ENCODE data around the gene NOS2. TPM values are rescaled to one million over a fixed set of nuclear protein-coding genes. Genes with fewer than 3 reads are reported as not detected.
A peak's percentile ranks its signal among the peaks of the same experiment; 100 is the strongest.

The NOS2 gene
- total and polyA plus RNA-seq, 5 donors, result 0.02 to 0.09 (median 0.08) TPM; not detected in 2

DNA sequence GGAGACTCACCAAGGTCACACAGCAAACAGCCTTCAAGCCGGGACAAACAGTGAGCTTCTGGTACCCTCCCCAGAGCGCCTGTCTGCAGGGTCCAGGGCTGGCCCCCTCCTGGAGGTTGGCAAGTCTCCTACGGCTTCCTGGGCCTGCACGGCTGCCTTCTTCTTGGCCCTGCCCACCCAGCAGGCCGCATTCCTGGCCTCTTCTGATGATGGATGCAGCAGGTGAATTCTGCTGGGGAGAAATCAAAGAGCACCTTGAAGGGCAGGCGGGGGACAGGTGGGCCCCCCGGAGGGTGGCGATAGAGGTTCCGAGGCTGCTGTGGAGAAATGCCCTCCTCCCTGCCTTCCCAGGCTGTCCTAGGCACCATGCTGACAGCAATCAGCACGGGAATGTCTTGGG lies 3.8 kb upstream of the NOS2 start:
- Histone ChIP-seq H3K4me1 (ENCODE audit: control insufficient read depth, insufficient read depth, low read length) (peaks cover 2% of the 10 kb centered on the region), H3K27me3 (ENCODE audit: control insufficient read depth, insufficient read depth) (no peaks in the 10 kb centered on the region), H3K4me3 (ENCODE audit: low read length) (no peak overlapping the region), H3K27ac (ENCODE audit: low read length) (no peak overlapping the region), H3K9me3 (ENCODE audit: control insufficient read depth, low read length) (no peaks in the 10 kb centered on the region)
- no peak for DNase-seq
- WGBS, result 74% methylated on average over 10 of the region's 10 CpGs
- no peak for ATAC-seq
- intact Hi-C loops (cut with DNase I), result loop anchor here in 2 of 4 donors (5.0 to 10.0 kb wide), 2 partner anchors 448 to 451 kb away; no protein-coding TSS in a partner anchor

GRCh38 chr17:27802962-27803680 lies 2.8 kb upstream of the NOS2 start:
- no peak overlapping the region for H3K4me3 ChIP-seq (ENCODE audit: low read length)
- H3K4me1 ChIP-seq (ENCODE audit: control insufficient read depth, insufficient read depth, low read length), result peaks cover 2% of the 10 kb centered on the region
- ATAC-seq, result no peak
- 73% methylated on average over 7 of the region's 7 CpGs for WGBS
- H3K27ac ChIP-seq (ENCODE audit: low read length), result no peak overlapping the region
- H3K9me3 ChIP-seq (ENCODE audit: control insufficient read depth, low read length), result no peaks in the 10 kb centered on the region
- intact Hi-C loops (cut with DNase I), result loop anchor here in 2 of 4 donors (5.0 to 10.0 kb wide), 2 partner anchors 449 to 452 kb away; no protein-coding TSS in a partner anchor
- no peak for DNase-seq
- no peaks in the 10 kb centered on the region for H3K27me3 ChIP-seq (ENCODE audit: control insufficient read depth, insufficient read depth)

DNA sequence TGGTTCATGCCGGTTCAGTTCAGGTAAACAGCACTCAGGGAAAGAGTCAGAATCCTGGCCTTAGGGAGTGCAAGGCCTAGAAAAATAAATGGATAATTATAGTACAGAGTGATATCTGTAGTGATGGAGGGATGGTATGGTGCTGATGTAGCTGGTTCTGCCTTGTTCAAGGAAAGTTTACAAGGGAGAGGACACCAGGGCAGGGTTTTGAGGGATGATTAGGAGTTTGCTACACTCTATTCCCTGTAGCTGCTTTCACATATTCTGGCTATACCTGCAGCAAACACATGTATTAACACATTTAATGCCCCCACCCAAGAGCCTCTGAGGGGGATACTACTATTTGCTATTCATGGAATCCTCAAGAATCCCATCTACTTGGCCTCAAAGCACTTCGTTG lies 1.7 kb upstream of the NOS2 start:
- DNase-seq, result no peak
- WGBS, result 91% methylated on average over 2 of the region's 2 CpGs
- intact Hi-C loops (cut with DNase I), result loop anchor here in 2 of 4 donors (5.0 to 10.0 kb wide), 2 partner anchors 450 to 453 kb away; no protein-coding TSS in a partner anchor
- Histone ChIP-seq H3K4me1 (ENCODE audit: control insufficient read depth, insufficient read depth, low read length) (no peaks in the 10 kb centered on the region), H3K9me3 (ENCODE audit: control insufficient read depth, low read length) (no peaks in the 10 kb centered on the region), H3K4me3 (ENCODE audit: low read length) (no peak overlapping the region), H3K27ac (ENCODE audit: low read length) (no peak overlapping the region), H3K27me3 (ENCODE audit: control insufficient read depth, insufficient read depth) (no peaks in the 10 kb centered on the region)
- no peak for ATAC-seq

- Histone ChIP-seq H3K4me3 (ENCODE audit: low read length) (no peak overlapping the region), H3K27me3 (ENCODE audit: control insufficient read depth, insufficient read depth) (no peaks in the 10 kb centered on the region), H3K9me3 (ENCODE audit: control insufficient read depth, low read length) (no peaks in the 10 kb centered on the region), H3K4me1 (ENCODE audit: control insufficient read depth, insufficient read depth, low read length) (no peaks in the 10 kb centered on the region), H3K27ac (ENCODE audit: low read length) (no peak overlapping the region)
- DNase-seq, result no peak
- WGBS, result 91% methylated on average over 8 of the region's 8 CpGs
- intact Hi-C loops (cut with DNase I), result no loop called here
- no peak for ATAC-seq
These were observed 2.0 kb downstream of the NOS2 start for GRCh38 chr17:27798376-27798775.

DNA sequence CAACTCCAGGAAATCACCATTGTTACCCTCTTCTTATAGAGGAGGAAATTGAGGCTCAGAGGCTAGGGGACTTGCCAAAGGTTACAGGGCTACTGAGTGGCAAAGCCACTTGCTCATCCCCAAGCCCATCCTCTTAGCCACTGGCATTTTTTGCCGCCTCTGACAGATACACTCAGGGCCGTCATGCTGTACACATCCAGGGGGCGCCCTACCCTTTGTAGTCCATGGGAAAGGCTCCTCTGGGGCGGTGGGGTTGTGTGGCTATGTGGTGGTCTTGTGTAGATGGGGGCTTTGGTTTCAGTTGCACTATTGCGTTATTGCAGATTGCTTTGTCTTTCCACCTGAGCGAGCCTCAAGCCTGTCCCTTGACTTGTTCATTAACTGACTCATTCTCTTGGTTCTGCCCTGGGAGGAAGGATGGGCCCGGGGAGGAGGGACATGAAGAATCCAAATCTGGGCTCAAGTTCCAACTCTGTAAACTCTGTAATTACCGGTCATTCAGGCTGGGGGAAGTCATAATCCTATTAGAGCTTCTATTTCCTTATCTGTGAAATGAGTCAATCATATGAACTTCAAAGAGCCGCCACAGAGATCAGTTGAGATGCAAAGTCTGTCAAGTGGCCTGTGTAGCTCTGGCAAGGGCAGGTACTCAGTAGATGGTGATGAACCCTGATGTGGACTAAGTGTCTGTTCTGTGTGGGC lies 2.8 kb downstream of the NOS2 start:
- Histone ChIP-seq H3K4me1 (ENCODE audit: control insufficient read depth, insufficient read depth, low read length) (no peaks in the 10 kb centered on the region), H3K27me3 (ENCODE audit: control insufficient read depth, insufficient read depth) (no peaks in the 10 kb centered on the region), H3K27ac (ENCODE audit: low read length) (no peak overlapping the region), H3K4me3 (ENCODE audit: low read length) (no peak overlapping the region), H3K9me3 (ENCODE audit: control insufficient read depth, low read length) (no peaks in the 10 kb centered on the region)
- ATAC-seq (no peak), DNase-seq (no peak)
- 76% methylated on average over 9 of the region's 9 CpGs for WGBS
- intact Hi-C loops (cut with DNase I), result no loop called here

- ATAC-seq, result peak in 1 of 2 donors; percentile 18
- no peak for DNase-seq
- Histone ChIP-seq H3K27me3 (ENCODE audit: control insufficient read depth, insufficient read depth) (no peaks in the 10 kb centered on the region), H3K4me1 (ENCODE audit: control insufficient read depth, insufficient read depth, low read length) (no peaks in the 10 kb centered on the region), H3K4me3 (ENCODE audit: low read length) (peak overlapping the region; percentile 23), H3K27ac (ENCODE audit: low read length) (no peak overlapping the region), H3K9me3 (ENCODE audit: control insufficient read depth, low read length) (no peaks in the 10 kb centered on the region)
- intact Hi-C loops (cut with DNase I), result no loop called here
- 29% methylated on average over 19 of the region's 19 CpGs for WGBS
These were observed 6.3 kb downstream of the NOS2 start for GRCh38 chr17:27793906-27794569.

- no peak overlapping the region for H3K27ac ChIP-seq (ENCODE audit: low read length)
- H3K9me3 ChIP-seq (ENCODE audit: control insufficient read depth, low read length), result no peaks in the 10 kb centered on the region
- ATAC-seq (peak; percentile 83 to 87), DNase-seq (peak; percentile 35 to 82 (median 73))
- WGBS, result 3% methylated on average over 58 of the region's 58 CpGs
- peak overlapping the region; percentile 23 for H3K4me3 ChIP-seq (ENCODE audit: low read length)
- intact Hi-C loops (cut with DNase I), result no loop called here
- H3K27me3 ChIP-seq (ENCODE audit: control insufficient read depth, insufficient read depth), result no peaks in the 10 kb centered on the region
- H3K4me1 ChIP-seq (ENCODE audit: control insufficient read depth, insufficient read depth, low read length), result no peaks in the 10 kb centered on the region
These were observed 7.0 kb downstream of the NOS2 start for GRCh38 chr17:27793168-27793905.

- no peak for DNase-seq
- WGBS, result 63% methylated on average over 3 of the region's 3 CpGs
- no peak overlapping the region for H3K4me3 ChIP-seq (ENCODE audit: low read length)
- ATAC-seq, result no peak
- intact Hi-C loops (cut with DNase I), result no loop called here
- H3K27ac ChIP-seq (ENCODE audit: low read length), result no peak overlapping the region
- H3K9me3 ChIP-seq (ENCODE audit: control insufficient read depth, low read length), result no peaks in the 10 kb centered on the region
- H3K27me3 ChIP-seq (ENCODE audit: control insufficient read depth, insufficient read depth), result no peaks in the 10 kb centered on the region
- no peaks in the 10 kb centered on the region for H3K4me1 ChIP-seq (ENCODE audit: control insufficient read depth, insufficient read depth, low read length)
These were observed 8.2 kb downstream of the NOS2 start for GRCh38 chr17:27792095-27792494.

DNA sequence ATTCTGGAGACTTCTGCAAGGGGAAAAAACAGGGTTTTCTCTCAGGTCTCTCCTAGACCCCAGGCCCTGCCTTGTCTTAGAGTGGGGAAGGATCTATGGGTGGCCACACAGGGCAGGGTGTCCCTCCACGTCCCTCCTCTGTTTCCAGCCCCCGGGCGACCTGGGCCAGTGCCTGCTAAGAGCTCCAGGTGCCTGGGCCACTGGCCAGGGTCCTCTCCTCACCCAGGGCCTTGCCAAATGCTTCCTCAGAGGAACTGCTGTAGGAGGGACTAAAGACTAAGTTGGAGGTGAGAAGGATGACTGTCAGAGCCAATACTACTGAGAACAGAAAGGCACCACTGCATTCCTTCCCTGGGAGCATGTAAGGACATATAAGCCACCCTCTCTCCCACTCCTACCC lies 11.4 kb downstream of the NOS2 start:
- WGBS, result 43% methylated on average over 3 of the region's 3 CpGs
- H3K9me3 ChIP-seq (ENCODE audit: control insufficient read depth, low read length), result no peaks in the 10 kb centered on the region
- intact Hi-C loops (cut with DNase I), result no loop called here
- no peaks in the 10 kb centered on the region for H3K4me1 ChIP-seq (ENCODE audit: control insufficient read depth, insufficient read depth, low read length)
- no peak overlapping the region for H3K27ac ChIP-seq (ENCODE audit: low read length)
- H3K4me3 ChIP-seq (ENCODE audit: low read length), result no peak overlapping the region
- no peaks in the 10 kb centered on the region for H3K27me3 ChIP-seq (ENCODE audit: control insufficient read depth, insufficient read depth)
- DNase-seq (no peak), ATAC-seq (no peak)

DNA sequence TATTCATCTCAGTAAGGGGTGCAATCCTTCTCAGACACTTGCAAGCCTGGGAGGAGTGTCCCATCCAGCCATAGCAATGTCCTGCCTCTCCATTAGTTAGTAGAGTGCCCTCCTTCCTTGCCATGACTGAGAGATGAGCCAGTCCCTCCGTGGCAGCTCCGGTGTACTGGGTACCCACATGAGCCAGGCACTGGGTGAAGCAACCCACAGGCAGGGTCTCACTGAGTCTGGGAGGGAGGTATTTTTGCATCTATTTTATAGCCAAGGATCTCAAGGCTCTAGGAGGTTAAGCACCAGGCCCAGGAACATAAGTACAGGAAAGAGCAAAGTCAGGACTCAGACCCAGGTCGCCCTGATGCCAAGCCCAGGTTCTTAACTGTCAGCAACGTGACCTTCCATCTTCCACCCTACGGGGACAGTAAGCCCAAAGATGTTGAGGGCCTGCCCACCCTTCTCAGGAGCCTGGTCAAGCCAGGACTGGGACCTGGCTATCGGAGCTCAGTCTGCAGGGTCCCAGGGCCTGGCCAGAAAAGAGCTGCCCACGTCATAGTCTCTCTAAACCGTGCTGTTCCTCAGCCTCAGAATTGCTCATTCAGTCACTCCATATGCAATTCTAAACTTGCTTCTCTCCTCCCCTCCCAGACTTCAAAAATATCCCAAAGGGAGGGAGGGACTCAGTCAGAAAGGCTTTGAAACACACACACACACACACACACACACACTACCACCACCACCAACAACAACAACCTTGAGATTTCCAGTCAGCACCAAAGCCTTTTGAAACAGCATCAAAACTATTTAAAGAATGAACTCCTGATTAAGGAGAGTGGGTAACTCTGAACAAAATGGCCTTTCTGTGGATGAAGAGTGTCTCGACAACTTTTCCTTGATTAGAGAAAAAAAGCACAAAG lies 16.6 kb downstream of the NOS2 start:
- no peaks in the 10 kb centered on the region for H3K27me3 ChIP-seq (ENCODE audit: control insufficient read depth, insufficient read depth)
- H3K9me3 ChIP-seq (ENCODE audit: control insufficient read depth, low read length), result no peaks in the 10 kb centered on the region
- DNase-seq, result no peak
- no peak overlapping the region for H3K4me3 ChIP-seq (ENCODE audit: low read length)
- no peak for ATAC-seq
- H3K27ac ChIP-seq (ENCODE audit: low read length), result no peak overlapping the region
- no peaks in the 10 kb centered on the region for H3K4me1 ChIP-seq (ENCODE audit: control insufficient read depth, insufficient read depth, low read length)
- WGBS, result 77% methylated on average over 9 of the region's 9 CpGs
- intact Hi-C loops (cut with DNase I), result no loop called here

All from right cardiac atrium (tissue), 5 donors.